ENCODE data around the gene RCAN2. TPM values are rescaled to one million over a fixed set of nuclear protein-coding genes. Genes with fewer than 3 reads are reported as not detected.

The RCAN2 gene
- total and polyA plus RNA-seq, 9 of the 15 experiments (the other 6 are each of a cell fraction or from before 2014, with no cell fraction given), result 0.04 TPM; not detected in 8

DNA sequence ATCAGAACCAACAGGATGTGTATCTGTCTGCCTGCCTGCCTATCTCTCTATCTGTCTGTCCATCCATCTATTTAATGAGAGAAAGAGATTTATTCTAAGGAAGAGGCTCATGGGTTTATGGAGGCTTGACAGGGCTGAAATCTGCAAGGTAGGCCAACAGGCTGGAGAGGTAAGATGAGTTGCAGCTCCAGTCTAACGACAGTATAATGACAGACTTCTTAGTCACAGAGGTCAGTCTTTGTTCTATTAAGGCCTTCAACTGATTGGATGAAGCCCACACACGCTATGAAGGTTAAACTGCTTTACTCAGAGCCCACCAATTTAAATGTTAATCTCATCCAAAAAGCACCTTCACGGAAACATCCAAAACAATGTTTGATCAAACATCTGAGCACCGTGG, 220.1 kb downstream of the RCAN2 start:
- in situ Hi-C loops (cut with MboI), result no loop called here
- H3K4me3 ChIP-seq, result no peak overlapping the region
- WGBS (ENCODE audit: insufficient coverage, low coverage, missing lambda C conversion rate), result 0% methylated on average over 4 of the region's 4 CpGs

More for the DNA sequence above, 220.1 kb downstream of the RCAN2 start:
- POLR2A ChIA-PET, result no interaction called here
- BruUV-seq (replicated peaks), result no TSS peak
- Histone ChIP-seq H3K27me3 (ENCODE audit: control insufficient read depth in 2 of 2, insufficient read depth in 2 of 2, low read length in 2 of 2) (no peaks in the 10 kb centered on the region), H3K27ac (ENCODE audit: extremely low read depth, low read depth, low read length) (no peak overlapping the region), H3K4me2 (ENCODE audit: insufficient read depth, low read length) (no peak overlapping the region), H3K4me1 (replicated peaks in 1 of 2; ENCODE audit: control insufficient read depth in 2 of 2, insufficient read depth in 2 of 2, low read length in 2 of 2) (no peaks in the 10 kb centered on the region), H3K9ac (ENCODE audit: insufficient read depth in 1 of 2, low read depth in 2 of 2, low read length in 2 of 2) (no peak overlapping the region), H4K20me1 (replicated peaks; ENCODE audit: control insufficient read depth, insufficient read depth, low read length) (no peaks in the 10 kb centered on the region), H3K9me3 (replicated peaks; ENCODE audit: control insufficient read depth, insufficient read depth, low read depth, low read length) (no peaks in the 10 kb centered on the region), H3K9me1 (ENCODE audit: control insufficient read depth, insufficient read depth, low read length) (no peaks in the 10 kb centered on the region), H3K36me3 (ENCODE audit: control insufficient read depth, insufficient read depth, low read length) (no peaks in the 10 kb centered on the region), H3K79me2 (ENCODE audit: control insufficient read depth, insufficient read depth, low read length) (no peaks in the 10 kb centered on the region), H2AFZ (ENCODE audit: low read depth, low read length) (no peak overlapping the region)
- CTCF ChIA-PET (ENCODE audit: low intra/inter-chr PET ratio), result no interaction called here
- ATAC-seq (no peak), FAIRE-seq (no peak), DNase-seq (ENCODE audit: extremely low read depth in 1 of 4, low spot score in 3 of 4) (no peak)
- intact Hi-C loops (cut with micrococcal nuclease), result no loop called here
- no peak for TF ChIP-seq PRPF4 (IDR thresholded peaks at IDR 0.05; ENCODE audit: insufficient read depth, low read depth, low read length, poor library complexity, severe bottlenecking)
- TF ChIP-seq, protein P1, sequence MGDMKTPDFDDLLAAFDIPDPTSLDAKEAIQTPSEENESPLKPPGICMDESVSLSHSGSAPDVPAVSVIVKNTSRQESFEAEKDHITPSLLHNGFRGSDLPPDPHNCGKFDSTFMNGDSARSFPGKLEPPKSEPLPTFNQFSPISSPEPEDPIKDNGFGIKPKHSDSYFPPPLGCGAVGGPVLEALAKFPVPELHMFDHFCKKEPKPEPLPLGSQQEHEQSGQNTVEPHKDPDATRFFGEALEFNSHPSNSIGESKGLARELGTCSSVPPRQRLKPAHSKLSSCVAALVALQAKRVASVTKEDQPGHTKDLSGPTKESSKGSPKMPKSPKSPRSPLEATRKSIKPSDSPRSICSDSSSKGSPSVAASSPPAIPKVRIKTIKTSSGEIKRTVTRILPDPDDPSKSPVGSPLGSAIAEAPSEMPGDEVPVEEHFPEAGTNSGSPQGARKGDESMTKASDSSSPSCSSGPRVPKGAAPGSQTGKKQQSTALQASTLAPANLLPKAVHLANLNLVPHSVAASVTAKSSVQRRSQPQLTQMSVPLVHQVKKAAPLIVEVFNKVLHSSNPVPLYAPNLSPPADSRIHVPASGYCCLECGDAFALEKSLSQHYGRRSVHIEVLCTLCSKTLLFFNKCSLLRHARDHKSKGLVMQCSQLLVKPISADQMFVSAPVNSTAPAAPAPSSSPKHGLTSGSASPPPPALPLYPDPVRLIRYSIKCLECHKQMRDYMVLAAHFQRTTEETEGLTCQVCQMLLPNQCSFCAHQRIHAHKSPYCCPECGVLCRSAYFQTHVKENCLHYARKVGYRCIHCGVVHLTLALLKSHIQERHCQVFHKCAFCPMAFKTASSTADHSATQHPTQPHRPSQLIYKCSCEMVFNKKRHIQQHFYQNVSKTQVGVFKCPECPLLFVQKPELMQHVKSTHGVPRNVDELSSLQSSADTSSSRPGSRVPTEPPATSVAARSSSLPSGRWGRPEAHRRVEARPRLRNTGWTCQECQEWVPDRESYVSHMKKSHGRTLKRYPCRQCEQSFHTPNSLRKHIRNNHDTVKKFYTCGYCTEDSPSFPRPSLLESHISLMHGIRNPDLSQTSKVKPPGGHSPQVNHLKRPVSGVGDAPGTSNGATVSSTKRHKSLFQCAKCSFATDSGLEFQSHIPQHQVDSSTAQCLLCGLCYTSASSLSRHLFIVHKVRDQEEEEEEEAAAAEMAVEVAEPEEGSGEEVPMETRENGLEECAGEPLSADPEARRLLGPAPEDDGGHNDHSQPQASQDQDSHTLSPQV (IDR thresholded peaks at IDR 0.05), result no peak
- TF ChIP-seq JUNB (CRISPR knock-in tag; conservative IDR thresholded peaks at IDR 0.05), result no peak
- no peak for TF ChIP-seq CCAR2 (IDR thresholded peaks at IDR 0.05; ENCODE audit: low read depth, low read length)
- TF ChIP-seq, protein P2, sequence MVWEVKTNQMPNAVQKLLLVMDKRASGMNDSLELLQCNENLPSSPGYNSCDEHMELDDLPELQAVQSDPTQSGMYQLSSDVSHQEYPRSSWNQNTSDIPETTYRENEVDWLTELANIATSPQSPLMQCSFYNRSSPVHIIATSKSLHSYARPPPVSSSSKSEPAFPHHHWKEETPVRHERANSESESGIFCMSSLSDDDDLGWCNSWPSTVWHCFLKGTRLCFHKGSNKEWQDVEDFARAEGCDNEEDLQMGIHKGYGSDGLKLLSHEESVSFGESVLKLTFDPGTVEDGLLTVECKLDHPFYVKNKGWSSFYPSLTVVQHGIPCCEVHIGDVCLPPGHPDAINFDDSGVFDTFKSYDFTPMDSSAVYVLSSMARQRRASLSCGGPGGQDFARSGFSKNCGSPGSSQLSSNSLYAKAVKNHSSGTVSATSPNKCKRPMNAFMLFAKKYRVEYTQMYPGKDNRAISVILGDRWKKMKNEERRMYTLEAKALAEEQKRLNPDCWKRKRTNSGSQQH (CRISPR knock-in tag; IDR thresholded peaks at IDR 0.05), result no peak
- no peak for TF ChIP-seq GABPB1 (CRISPR knock-in tag; IDR thresholded peaks at IDR 0.05)
- no peak for TF ChIP-seq GABPB2 (CRISPR knock-in tag; conservative IDR thresholded peaks at IDR 0.05)
- TF ChIP-seq ZNF280A (IDR thresholded peaks at IDR 0.05; ENCODE audit: low read depth, partially characterized antibody), result no peak
- no peak for TF ChIP-seq ZFPM2 (CRISPR knock-in tag; IDR thresholded peaks at IDR 0.05)
- no peak for TF ChIP-seq ZNF644 (tag; IDR thresholded peaks at IDR 0.05; ENCODE audit: low read depth)

All from K562 (cell line).